ENCODE results near the gene COPE.

Gene COPE

GRCh38 chr19:18851673-18852325, 67.4 kb downstream of the COPE start:
- DNase-seq (ENCODE audit: low read depth in 2 of 2) = no peak

- no peak for DNase-seq (ENCODE audit: low read depth in 2 of 2)
Observed at GRCh38 chr19:18850471-18851375, 68.5 kb downstream of the COPE start.

- DNase-seq (ENCODE audit: low read depth in 2 of 2) = no peak
Observed at GRCh38 chr19:18849838-18850400, 69.3 kb downstream of the COPE start.

Data from stimulated activated CD8-positive, alpha-beta memory T cell treated with anti-CD3 and anti-CD28 coated beads, Interleukin-15, amount 100 ng/mL, for 4 hours (primary cell).